HG02840 (cell line): ENCODE measurements around the gene SH3BP2.

Experiments used
- ATAC-seq: cut with Tn5 transposase; IDR thresholded peaks from one replicate; pipeline ENCODE4 v1.9.1; 2021; ENCODE audit warnings: mild to moderate bottlenecking, moderate library complexity, moderate number of reproducible peaks; ENCODE audit not compliant: unreplicated experiment, low FRiP score

SH3BP2 gene

GRCh38 chr4:2817701-2818350 is 24.9 kb downstream of the SH3BP2 start:
- no peak for ATAC-seq

GRCh38 chr4:2818351-2818939 is 25.6 kb downstream of the SH3BP2 start:
- ATAC-seq, result no peak

GRCh38 chr4:2819244-2820215 is 26.6 kb downstream of the SH3BP2 start:
- ATAC-seq, result no peak

- ATAC-seq, result no peak
Measured at GRCh38 chr4:2820216-2820982, 27.5 kb downstream of the SH3BP2 start.

- no peak for ATAC-seq
Measured at GRCh38 chr4:2822461-2823300, 29.8 kb downstream of the SH3BP2 start.

GRCh38 chr4:2823301-2823670 is 30.4 kb downstream of the SH3BP2 start:
- no peak for ATAC-seq

GRCh38 chr4:2823671-2824328 is 30.9 kb downstream of the SH3BP2 start:
- ATAC-seq, result no peak

GRCh38 chr4:2824329-2824835 is 31.5 kb downstream of the SH3BP2 start:
- ATAC-seq, result no peak

GRCh38 chr4:2824836-2825381 is 32.0 kb downstream of the SH3BP2 start:
- ATAC-seq, result no peak

- ATAC-seq, result no peak
Measured at GRCh38 chr4:2825740-2826139, 32.9 kb downstream of the SH3BP2 start.

- ATAC-seq, result no peak
Measured at GRCh38 chr4:2827071-2827873, 34.4 kb downstream of the SH3BP2 start.

- ATAC-seq, result no peak
Measured at GRCh38 chr4:2827874-2828751, 35.2 kb downstream of the SH3BP2 start.

- ATAC-seq, result no peak
Measured at GRCh38 chr4:2828758-2829181, 35.9 kb downstream of the SH3BP2 start.

GRCh38 chr4:2829321-2829932 is 36.5 kb downstream of the SH3BP2 start:
- ATAC-seq, result no peak

GRCh38 chr4:2829933-2830451 is 37.1 kb downstream of the SH3BP2 start:
- ATAC-seq, result no peak
